Measurements from ENCODE around the gene CYLD.

Gene CYLD

DNA sequence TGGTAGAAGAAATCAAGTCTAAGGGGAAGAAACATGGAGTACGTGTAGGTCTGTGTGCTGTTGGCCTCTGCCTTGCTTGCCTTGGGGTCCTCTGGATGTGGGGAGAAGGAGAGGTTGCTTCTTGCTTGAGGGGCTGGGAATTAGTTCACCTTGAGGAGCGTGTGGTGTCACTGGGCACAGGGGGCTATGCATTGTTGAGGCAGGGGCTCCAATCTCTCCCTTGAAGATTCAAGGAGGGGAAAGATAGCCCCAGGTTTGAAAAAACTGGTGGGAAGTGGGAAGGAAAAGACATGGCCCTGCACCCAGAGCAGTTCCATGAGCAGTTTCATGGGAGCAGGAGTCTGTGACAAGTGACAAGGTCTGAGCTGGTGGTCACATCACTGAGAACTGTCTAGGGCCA is 103.4 kb downstream of the CYLD start:
- no peak for DNase-seq (ENCODE audit: low read depth in 2 of 2)

DNA sequence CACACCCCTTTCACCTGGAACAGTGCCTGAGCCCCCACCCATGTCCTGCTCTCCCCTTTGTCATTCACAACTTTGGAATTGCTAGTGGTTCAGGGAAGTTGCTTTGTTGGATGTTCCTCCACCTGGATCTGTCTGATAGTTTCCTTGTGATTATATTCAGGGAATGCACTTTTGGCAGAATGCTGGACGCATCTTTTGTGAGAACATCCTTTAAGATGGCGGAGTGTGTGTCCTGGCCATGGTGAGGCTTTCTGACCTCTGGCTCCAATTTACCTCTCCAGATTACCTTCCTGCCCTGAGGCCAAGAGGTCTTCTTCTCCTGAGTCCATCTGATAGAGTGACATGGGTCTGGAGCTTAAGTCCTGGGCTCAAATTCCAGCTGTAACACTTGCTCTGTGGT is 104.6 kb downstream of the CYLD start:
- no peak for DNase-seq (ENCODE audit: low read depth in 2 of 2)

DNA sequence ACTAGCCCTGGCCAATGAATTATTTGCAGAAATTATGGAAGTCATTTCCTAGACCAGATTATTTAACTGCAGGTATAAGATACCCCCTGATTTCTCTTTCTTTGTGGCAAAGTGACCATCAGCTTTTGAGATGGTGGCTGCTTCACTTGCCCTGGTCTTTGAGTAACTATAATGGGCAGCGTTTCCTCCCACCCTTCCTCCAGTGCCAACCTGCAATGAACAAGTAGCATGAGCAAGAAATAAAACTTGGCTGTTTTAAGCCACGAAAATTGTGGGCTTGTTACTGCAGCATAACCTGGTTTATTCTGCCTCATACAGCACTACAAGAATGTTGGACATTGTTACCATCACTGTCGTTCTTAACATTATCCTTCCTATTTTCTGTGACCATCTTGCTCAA is 105.3 kb downstream of the CYLD start:
- no peak for DNase-seq (ENCODE audit: low read depth in 2 of 2)

DNA sequence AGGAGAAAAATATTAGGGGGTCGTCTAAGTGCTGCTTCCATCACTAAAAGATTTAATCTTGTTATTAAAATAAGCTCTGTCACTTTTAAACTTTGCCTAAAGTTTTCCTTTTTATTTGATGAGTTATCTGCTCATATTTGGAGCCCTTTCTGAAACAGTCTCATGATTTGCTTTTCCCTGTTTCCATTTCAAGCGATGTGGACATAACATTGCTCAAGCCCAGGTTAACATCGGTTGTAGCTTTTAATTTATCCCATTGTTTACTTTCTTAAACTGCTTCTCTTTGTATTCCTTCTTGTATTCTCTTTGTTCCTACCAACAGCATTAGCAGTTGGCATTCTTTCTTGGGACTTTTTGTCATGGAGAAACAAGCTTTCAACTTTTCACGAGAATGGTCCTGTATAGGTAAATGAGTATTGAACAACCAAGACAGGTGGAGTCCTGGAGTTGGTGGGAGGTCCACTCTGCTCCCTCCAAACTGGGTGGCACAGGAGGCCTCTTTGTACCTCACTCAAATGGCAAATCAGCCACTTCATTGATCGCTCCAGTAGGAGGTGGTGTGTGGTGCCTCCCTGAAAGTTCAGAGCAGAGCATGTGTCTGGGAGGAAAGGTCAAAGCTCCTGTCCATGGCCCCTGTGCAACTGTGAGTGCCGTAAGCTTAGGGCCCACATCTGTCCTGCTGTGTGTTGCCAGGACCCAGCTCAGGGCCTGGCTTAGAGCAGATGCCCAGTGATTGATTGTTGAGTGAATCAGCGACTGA is 107.0 kb downstream of the CYLD start:
- no peak for DNase-seq (ENCODE audit: low read depth in 2 of 2)

All from activated CD4-positive, alpha-beta T cell treated with anti-CD3 and anti-CD28 coated beads for 24 hours (primary cell).